G401 (cell line): ENCODE data around the gene CDR2. TPM values are rescaled to one million over a fixed set of nuclear protein-coding genes. Genes with fewer than 3 reads are reported as not detected.
"Not testable (repeated sequence)": the region's sequence is repeated elsewhere in the genome, so short reads cannot be mapped to it uniquely, and the experiment has no call there.

Experiments
- DNase-seq: peaks from one replicate; pipeline ENCODE4 v3.0.0-alpha.2; 2015; ENCODE audit warnings: low spot score
- in situ Hi-C: cut with HindIII; loops from 2 replicates; pipeline ENCODE4 v1.10.0; 2016; ENCODE audit warnings: low sequenced_read_pairs, mixed read lengths
- total RNA-seq: library from RNA; depleted of rRNA; stranded (reverse); fragments of >200 nt; shearing (Covaris generic); gene quantifications from 2 replicates; pipeline ENCODE4 v1.2.3, GENCODE V29; 2014

CDR2 gene
- total RNA-seq, 1 experiment from 2014 or later = 22.6 TPM

GRCh38 chr16:22380529-22380928, 6.1 kb upstream of the CDR2 start:
- in situ Hi-C loops = no loop called here
- DNase-seq = no peak

- in situ Hi-C loops = no loop called here
- DNase-seq = no peak
Measured at GRCh38 chr16:22379656-22380055, 5.2 kb upstream of the CDR2 start.

- no peak for DNase-seq
- in situ Hi-C loops = no loop called here
Measured at GRCh38 chr16:22375963-22376640, 1.7 kb upstream of the CDR2 start.

- DNase-seq = peak; percentile 39
- in situ Hi-C loops = no loop called here
Measured at GRCh38 chr16:22375117-22375962, 921 bp upstream of the CDR2 start.

GRCh38 chr16:22373662-22374310, 633 bp downstream of the CDR2 start:
- peak; percentile 32 for DNase-seq
- in situ Hi-C loops = no loop called here

- in situ Hi-C loops = no loop called here
- DNase-seq = no peak
Measured at GRCh38 chr16:22372882-22373661, 1.3 kb downstream of the CDR2 start.

- in situ Hi-C loops = no loop called here
Measured at GRCh38 chr16:22370038-22370820, 4.2 kb downstream of the CDR2 start.

GRCh38 chr16:22369221-22369811, 5.1 kb downstream of the CDR2 start:
- in situ Hi-C loops = no loop called here
- DNase-seq = no peak

More at GRCh38 chr16:22370038-22370820, 4.2 kb downstream of the CDR2 start:
- DNase-seq = no peak

- in situ Hi-C loops, DNase-seq: not testable (repeated sequence)
Measured at GRCh38 chr16:22368200-22368826, 6.1 kb downstream of the CDR2 start.

GRCh38 chr16:22366889-22367288, 7.5 kb downstream of the CDR2 start:
- in situ Hi-C loops = no loop called here
- DNase-seq = no peak

- in situ Hi-C loops = no loop called here
- no peak for DNase-seq
Measured at GRCh38 chr16:22366371-22366770, 8.0 kb downstream of the CDR2 start.

GRCh38 chr16:22364241-22364640, 10.2 kb downstream of the CDR2 start:
- in situ Hi-C loops = no loop called here
- no peak for DNase-seq

- in situ Hi-C loops = no loop called here
- no peak for DNase-seq
Measured at GRCh38 chr16:22360963-22361659, 13.3 kb downstream of the CDR2 start.

- DNase-seq = no peak
- in situ Hi-C loops = no loop called here
Measured at GRCh38 chr16:22359679-22360078, 14.7 kb downstream of the CDR2 start.

- in situ Hi-C loops = no loop called here
Measured at GRCh38 chr16:22358000-22358399, 16.4 kb downstream of the CDR2 start.

GRCh38 chr16:22357635-22357971, 16.8 kb downstream of the CDR2 start:
- in situ Hi-C loops = no loop called here

More at GRCh38 chr16:22358000-22358399, 16.4 kb downstream of the CDR2 start:
- no peak for DNase-seq

GRCh38 chr16:22356930-22357634, 17.3 kb downstream of the CDR2 start:
- in situ Hi-C loops = no loop called here
- DNase-seq = no peak

More at GRCh38 chr16:22357635-22357971, 16.8 kb downstream of the CDR2 start:
- no peak for DNase-seq
